Fibroblast of villous mesenchyme (primary cell): ENCODE results near the gene SH3RF3. TPM values are rescaled to one million over a fixed set of nuclear protein-coding genes. Genes with fewer than 3 reads are reported as not detected.

Experiments
- DNase-seq: peaks from one replicate; pipeline ENCODE4 v3.0.0-alpha.2; 2010; ENCODE audit warnings: low read depth
- H3K4me3 ChIP-seq: 2 replicates; pipeline ENCODE4 v1.5.1; 2011; ENCODE audit warnings: low read depth, mild to moderate bottlenecking, low read length
- CTCF ChIP-seq: IDR thresholded peaks from 2 replicates; pipeline ENCODE4 v1.5.1; 2012; ENCODE audit warnings: low read depth, mild to moderate bottlenecking, low read length; ENCODE audit not compliant: insufficient read depth
- total RNA-seq: library from RNA; depleted of rRNA; stranded (reverse); fragments of >200 nt; gene quantifications from 2 replicates; pipeline ENCODE4 v1.2.3, GENCODE V29; 2012

The SH3RF3 gene
- total RNA-seq, 1 donor, result 13.4 TPM

DNA sequence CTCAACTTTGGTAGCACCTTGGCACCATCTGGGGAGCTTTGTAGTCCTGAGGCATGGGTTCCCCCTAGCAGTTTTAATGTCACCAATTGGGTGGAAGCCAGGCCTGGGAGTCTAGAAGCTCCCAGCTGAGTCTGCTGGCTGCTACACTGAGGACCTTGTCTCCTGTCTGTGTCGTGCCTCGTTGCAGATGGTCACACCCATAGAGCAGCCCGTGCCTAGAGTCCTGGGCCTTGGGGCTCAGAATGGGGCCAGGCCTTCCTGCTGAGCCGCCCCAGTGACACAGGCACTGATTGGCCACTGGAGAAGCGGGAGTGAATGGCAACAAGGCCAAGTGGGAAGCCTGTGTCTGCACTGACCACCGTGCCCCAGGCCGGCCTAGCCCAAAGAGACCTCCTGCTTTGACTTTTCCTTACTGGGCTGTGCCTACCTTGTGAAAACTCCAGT lies 113.2 kb downstream of the SH3RF3 start:
- no peak for TF ChIP-seq CTCF
- no peak overlapping the region for H3K4me3 ChIP-seq
- no peak for DNase-seq

GRCh38 chr2:109242654-109243331 lies 113.8 kb downstream of the SH3RF3 start:
- H3K4me3 ChIP-seq, result no peak overlapping the region
- TF ChIP-seq CTCF, result no peak
- peak; percentile 86 for DNase-seq

- no peak overlapping the region for H3K4me3 ChIP-seq
- DNase-seq, result no peak
- no peak for TF ChIP-seq CTCF
Observed at GRCh38 chr2:109243526-109244303, 114.7 kb downstream of the SH3RF3 start.

DNA sequence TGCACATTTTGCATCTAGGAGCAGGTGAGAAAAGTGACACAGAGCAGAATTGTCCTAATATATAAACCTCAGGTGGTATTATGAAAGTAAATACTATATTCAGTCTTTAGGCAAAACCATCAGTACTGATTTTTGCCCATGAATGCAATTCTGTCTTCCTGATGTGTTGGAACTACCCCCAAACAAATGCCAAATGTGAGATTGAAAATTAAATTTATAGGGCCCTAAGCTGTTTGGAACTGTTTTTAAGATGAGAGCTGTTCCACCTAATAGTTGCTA lies 115.2 kb downstream of the SH3RF3 start:
- no peak overlapping the region for H3K4me3 ChIP-seq
- no peak for DNase-seq
- no peak for TF ChIP-seq CTCF

DNA sequence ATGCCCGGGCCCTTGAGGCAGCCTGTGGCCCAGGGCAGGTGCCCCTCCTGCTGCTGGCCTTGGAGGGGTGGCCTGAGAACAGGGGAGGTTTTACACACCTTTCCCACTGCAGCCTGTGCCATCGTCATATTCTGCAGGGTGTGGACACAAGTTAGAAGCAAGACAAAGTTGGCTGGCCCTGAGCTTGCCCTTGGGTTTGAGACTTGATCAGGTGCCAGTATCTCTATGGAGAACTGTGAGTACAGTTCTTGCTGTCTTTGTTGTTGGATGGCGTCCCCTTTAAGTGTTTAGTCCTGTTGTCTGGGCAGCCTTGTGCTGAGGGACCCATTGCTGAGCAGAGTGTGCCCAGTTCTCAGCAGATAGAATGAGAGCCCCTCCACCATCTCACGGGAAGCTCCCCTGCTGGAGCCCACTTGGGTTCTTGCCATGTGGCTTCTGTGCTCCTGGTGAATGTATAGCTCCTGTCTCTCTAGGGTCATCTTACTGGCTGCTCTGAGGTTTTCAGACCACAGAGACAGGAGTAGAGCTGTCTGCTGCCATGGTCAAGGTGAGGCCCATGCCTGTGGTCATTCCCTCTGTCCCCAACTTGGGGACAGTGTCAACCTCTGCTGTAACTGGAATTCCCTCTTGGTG lies 115.9 kb downstream of the SH3RF3 start:
- no peak for TF ChIP-seq CTCF
- DNase-seq, result no peak
- H3K4me3 ChIP-seq, result no peak overlapping the region

GRCh38 chr2:109246176-109246575 lies 117.2 kb downstream of the SH3RF3 start:
- TF ChIP-seq CTCF, result no peak
- no peak for DNase-seq
- H3K4me3 ChIP-seq, result no peak overlapping the region
